ENCODE measurements around the gene ST6GALNAC5.

Gene ST6GALNAC5

GRCh38 chr1:77068013-77068412 is 200.7 kb downstream of the ST6GALNAC5 start:
- Histone ChIP-seq H3K27ac (replicated peaks) (no peak overlapping the region), H3K27me3 (ENCODE audit: insufficient read depth, poor library complexity, severe bottlenecking) (no peaks in the 10 kb centered on the region), H3K4me3 (replicated peaks; ENCODE audit: insufficient read depth, low read length) (no peak overlapping the region)
- no peak for DNase-seq (ENCODE audit: low read depth in 1 of 2, low spot score in 1 of 2)
- TF ChIP-seq POLR2AphosphoS5 (IDR thresholded peaks at IDR 0.05; ENCODE audit: low read depth) (no peak), SPI1 (IDR thresholded peaks at IDR 0.05; ENCODE audit: borderline replicate concordance, low read depth) (no peak), REST (IDR thresholded peaks at IDR 0.05; ENCODE audit: insufficient replicate concordance, low read depth) (no peak), CTCF (IDR thresholded peaks at IDR 0.05; ENCODE audit: insufficient read depth, low read length) (no peak), GABPA (IDR thresholded peaks at IDR 0.05; ENCODE audit: low read depth) (no peak)

- Histone ChIP-seq H3K27ac (replicated peaks) (no peak overlapping the region), H3K27me3 (ENCODE audit: insufficient read depth, poor library complexity, severe bottlenecking) (no peaks in the 10 kb centered on the region), H3K4me3 (replicated peaks; ENCODE audit: insufficient read depth, low read length) (no peak overlapping the region)
- no peak for DNase-seq (ENCODE audit: low read depth in 1 of 2, low spot score in 1 of 2)
- no peak for TF ChIP-seq REST (IDR thresholded peaks at IDR 0.05; ENCODE audit: insufficient replicate concordance, low read depth)
- peak; percentile 53; the same call in 1 of the 2 replicates for TF ChIP-seq SPI1 (IDR thresholded peaks at IDR 0.05; ENCODE audit: borderline replicate concordance, low read depth)
- no peak for TF ChIP-seq POLR2AphosphoS5 (IDR thresholded peaks at IDR 0.05; ENCODE audit: low read depth)
- no peak for TF ChIP-seq GABPA (IDR thresholded peaks at IDR 0.05; ENCODE audit: low read depth)
Observed at GRCh38 chr1:77076759-77077158, 209.5 kb downstream of the ST6GALNAC5 start.

- no peak for DNase-seq (ENCODE audit: low read depth in 1 of 2, low spot score in 1 of 2)
- Histone ChIP-seq H3K27me3 (ENCODE audit: insufficient read depth, poor library complexity, severe bottlenecking) (no peaks in the 10 kb centered on the region), H3K27ac (replicated peaks) (no peak overlapping the region), H3K4me3 (replicated peaks; ENCODE audit: insufficient read depth, low read length) (no peak overlapping the region)
- no peak for TF ChIP-seq REST (IDR thresholded peaks at IDR 0.05; ENCODE audit: insufficient replicate concordance, low read depth)
- no peak for TF ChIP-seq GABPA (IDR thresholded peaks at IDR 0.05; ENCODE audit: low read depth)
- TF ChIP-seq SPI1 (IDR thresholded peaks at IDR 0.05; ENCODE audit: borderline replicate concordance, low read depth): no peak
- no peak for TF ChIP-seq CTCF (IDR thresholded peaks at IDR 0.05; ENCODE audit: insufficient read depth, low read length)
- no peak for TF ChIP-seq POLR2AphosphoS5 (IDR thresholded peaks at IDR 0.05; ENCODE audit: low read depth)
Observed at GRCh38 chr1:77081834-77082233, 214.6 kb downstream of the ST6GALNAC5 start.

All from HL-60 (cell line).